HS-5 (cell line): Measurements from ENCODE around the gene BACH2.
"Not testable (repeated sequence)": the region's sequence is repeated elsewhere in the genome, so short reads cannot be mapped to it uniquely, and the experiment has no call there.

Experiments used
- DNase-seq: peaks from one replicate; pipeline ENCODE4 v3.0.0-alpha.2; 2012; ENCODE audit warnings: low read depth

Gene BACH2

DNA sequence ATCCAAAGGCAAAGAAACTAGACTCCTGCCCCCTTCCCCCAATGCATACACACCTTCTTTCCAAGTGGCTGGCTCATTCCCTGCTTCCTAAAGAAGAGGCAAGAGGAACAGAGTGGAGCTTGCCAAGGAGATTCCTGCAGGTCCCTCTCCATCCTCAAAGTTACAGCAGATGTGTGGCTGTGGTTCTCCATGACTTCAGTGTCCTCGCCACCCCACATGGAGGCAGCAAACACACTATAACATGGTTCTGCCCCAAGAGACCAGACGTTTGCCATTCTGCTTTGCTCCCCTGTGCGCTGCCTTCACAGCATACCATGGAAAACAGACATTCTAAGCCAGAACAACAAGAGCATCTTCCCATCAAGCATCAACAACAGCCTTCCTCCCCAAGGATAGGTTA, 84.4 kb downstream of the BACH2 start:
- no peak for DNase-seq

DNA sequence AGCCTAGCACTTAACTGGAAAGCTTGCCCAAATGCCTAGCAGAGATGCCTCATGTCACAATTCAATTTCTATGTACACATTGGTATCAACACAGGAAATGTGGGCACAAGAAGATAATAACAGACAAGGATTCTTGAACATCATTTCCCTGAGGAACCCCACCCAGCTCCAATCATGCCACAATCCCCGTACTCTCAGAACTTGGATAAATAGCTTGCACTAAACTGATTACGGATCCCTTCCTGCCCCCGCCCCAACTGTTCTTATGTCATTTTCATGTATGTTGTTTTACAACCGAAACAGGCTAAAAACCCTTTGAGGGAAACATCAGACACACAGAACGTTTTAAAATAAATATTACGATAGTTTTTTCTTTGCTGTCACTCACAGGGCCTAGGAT, 87.1 kb downstream of the BACH2 start:
- DNase-seq: no peak

DNA sequence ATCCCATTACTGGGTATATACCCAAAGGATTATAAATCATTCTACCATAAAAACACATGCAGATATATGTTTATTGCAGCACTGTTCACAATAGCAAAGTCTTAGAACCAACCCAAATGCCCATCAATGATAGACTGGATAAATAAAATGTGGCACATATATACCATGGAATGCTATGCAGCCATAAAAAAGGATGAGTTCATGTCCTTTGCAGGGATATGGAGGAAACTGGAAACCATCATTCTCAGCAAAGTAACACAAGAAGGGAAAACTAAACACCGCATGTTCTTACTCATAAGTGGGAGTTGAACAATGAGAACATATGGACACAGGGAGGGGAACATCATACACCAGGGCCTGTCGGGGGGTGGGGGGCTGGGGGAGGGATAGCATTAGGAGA, 88.0 kb downstream of the BACH2 start:
- not testable (repeated sequence) for DNase-seq

DNA sequence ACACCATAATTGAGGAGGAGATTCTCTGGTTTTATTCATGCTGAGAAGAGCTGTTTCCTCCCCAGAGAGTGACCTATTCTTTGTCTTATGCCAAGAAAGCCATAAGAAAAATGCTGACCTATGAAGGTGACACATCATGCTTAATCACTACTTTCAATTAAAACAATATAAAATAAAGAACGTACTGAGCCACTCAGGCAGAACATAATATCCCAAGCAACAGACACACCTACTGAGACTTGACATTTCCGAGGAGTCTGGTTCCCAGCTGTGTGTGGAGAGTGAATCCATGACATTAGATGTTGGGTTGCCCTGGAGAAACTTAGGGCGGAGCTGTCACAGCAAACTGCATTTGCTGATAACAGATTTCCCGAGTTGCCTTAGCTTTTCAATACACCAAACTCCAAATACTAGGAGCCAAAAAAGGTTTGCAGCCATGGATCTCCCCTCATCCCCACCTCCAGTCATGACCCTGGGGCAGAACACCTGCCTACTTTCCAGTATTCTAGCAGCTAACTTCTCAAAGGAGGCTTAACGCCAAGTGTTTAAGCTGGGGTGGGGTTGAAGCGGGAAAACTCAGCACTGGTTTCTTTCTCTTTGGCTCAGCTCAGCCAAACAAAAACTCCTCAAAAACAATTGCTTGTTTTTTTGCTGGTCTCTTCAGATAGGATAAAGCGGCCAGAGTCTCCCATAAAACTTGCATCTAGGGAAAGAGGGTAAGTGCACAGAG, 92.2 kb downstream of the BACH2 start:
- DNase-seq: no peak

DNA sequence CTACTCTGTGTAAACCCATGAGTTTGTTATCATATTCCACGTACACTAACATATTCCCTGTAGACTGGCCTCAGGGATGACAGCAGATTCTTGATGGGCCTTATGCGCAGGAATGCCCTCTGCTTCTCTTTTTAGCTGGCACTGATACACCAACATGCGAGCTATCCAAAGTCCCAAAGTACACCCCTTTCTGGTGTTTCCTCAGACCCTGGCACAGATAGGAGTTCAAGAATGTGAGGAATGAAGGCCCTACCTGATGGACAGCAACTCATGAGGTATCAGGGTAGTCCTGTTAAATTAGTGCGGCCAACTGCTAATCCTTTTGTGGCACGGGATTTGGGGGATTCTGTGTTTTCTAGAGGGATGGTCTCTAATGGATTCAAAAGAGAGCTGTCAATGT, 93.0 kb downstream of the BACH2 start:
- DNase-seq: no peak

DNA sequence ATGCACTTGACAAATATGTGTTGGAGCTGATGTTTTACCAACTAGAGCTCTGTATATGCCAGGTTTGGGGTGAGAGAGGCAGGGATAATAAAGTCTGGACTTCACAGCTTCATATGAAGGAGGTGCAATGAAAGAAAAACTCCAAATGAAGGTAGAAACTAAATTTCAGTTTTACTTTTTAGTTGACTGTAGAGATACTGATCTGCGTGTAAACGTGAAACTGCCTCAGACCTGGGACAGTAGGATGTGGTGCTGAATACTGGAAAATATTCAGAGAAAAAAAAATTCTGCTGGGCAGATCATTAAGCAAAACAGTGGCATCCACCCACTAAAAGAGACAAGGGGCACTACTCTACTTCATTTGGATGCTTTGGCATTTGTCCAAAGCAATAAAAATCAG, 94.5 kb downstream of the BACH2 start:
- no peak for DNase-seq

DNA sequence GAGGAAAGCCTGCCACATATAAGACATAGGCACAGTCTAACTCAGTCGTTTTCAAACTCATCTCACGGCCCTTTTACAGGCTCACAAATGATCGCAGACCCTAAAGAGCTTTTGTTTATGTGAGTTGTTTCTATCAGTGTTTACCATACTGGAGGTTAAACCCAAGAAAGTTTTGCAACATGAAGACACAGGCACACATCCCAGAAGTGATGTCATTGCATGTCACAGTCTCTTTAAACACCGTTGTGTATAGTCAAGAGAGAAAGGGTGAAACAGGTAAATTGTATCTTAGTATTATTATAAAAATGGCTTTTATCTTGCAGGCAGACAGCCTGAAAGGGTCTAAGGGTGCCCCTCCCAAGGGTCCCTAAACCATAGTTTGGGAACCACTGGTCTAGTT, 96.7 kb downstream of the BACH2 start:
- DNase-seq: no peak

DNA sequence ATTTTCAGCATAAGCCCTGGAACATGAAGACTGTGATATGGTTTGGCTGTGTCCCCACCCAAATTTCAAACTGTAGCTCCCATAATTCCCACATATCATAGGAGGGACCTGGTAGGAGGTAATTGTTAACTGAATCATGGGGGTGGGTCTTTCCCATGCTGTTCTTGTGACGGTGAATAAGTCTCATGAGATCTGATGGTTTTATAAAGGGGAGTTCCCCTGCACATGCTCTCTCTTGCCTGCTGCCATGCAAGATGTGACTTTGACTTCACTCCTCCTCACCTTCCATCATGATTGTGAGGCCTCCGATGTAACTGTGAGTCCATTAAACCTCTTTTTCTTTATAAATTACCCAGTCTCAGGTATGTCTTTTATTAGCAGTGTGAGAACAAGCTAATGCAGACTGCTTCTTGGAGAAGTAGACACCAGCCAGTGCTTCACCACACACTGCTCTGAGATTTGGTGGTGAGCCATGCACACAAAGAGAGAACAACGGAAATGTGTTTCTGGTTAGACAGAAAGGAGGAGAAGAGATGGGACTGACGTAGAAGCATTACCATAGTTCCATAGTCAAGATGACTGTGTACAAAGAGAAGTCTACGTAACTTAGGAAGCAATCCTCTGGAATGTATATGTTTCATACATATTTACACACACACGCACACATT, 97.8 kb downstream of the BACH2 start:
- no peak for DNase-seq

DNA sequence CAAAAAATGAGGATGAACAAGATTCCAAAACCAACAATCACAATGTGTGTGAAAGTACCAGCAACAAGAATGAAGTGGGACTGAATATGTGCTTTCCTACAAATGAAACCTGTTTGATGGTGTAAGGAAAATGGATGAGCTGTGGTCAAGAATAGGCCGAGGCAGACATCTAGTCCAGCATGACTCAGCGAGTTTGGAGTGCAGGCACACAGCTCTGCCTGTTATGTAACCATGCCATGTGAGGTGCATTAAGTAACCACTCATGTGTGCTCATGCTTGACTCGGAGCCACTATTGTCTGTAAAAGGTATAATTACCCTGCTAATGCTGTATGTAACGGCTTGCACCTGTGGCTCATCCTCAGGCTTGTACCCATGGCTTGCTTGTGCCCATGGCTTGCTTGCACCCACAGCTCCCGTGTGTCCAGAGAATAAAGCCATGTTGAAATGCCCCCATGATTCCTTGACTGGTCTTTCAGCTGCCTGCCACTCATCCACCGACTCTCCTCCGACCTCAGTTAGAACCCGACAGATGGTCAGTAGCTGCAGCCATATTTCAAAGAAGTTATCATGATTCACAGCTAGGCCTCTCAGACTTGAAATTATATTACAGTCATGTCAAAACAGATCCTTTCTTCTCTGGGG, 98.7 kb downstream of the BACH2 start:
- DNase-seq: peak; percentile 25

DNA sequence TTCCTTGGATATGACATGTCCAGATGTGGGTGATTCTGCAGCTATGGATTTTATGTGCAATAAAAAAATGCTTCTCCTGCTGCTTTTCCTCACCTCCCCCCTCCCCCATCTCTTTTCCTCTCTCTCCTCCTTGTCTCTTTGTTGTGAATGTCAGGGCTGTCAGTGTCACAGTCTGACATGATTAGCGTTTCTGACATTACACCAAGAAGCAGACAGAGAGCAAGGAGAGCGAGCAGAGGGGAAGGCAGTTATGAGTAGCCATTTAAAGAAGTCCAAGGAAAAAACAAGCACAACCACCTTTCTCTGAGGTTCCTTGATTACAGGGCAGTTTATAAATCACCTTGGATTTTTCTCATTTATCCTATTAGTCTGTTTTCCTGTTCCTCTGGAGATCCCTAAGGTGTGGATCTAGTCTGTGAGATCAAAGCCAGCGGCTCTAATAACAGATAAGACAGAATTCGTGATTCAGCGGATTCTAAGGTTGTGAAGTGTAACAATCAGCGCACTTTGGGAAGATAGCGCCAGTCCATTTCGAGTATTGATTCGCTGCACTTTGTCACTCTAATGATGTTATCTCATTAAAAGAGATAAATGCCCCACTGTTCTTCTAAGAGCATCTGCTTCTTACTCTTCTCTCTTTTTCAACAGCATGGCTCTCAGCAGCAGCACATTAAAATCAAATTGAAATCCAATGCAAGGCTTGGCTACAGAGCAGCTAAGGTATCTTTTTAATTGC, 101.4 kb downstream of the BACH2 start:
- no peak for DNase-seq

DNA sequence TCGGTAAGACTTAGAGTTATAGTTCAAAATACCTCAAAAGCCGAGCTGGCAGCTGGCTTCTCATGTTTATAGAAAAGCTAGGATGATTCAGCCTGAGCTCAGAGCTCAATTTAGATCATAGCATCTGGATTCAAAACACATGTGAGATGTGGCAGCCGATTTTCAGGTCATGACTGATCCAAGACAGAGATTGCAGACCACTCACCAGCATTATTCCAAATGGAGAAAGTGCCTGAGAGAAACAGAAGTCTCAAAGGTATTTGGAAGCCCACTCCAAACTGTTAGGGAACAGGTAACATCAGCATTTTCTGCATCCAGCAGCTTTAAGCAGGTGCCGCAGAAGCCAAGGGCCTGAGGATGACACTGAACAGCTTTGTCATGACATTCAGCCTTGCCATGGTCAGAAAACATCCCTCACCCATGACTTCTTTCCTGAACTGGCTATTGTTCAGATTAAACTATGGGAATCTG, 102.2 kb downstream of the BACH2 start:
- peak; percentile 71 for DNase-seq

DNA sequence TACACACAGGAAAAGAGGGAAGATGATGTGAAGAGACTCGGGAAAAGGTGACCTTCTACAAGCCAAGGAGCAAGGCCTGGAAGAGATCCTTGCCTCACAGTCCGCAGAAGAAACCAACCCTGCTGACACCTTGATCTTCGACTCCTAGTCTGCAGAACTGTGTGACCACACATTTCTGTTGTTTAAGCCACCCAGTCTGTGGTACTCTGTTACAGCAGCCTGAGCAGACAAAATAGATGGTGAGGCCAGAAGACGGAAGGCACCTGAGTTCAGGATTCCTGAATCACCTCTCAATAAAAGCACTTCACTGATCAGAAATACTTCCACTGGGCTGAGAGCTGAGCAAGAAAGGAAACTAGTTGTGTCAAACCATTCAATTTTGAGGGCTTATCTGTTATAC, 103.3 kb downstream of the BACH2 start:
- DNase-seq: no peak

DNA sequence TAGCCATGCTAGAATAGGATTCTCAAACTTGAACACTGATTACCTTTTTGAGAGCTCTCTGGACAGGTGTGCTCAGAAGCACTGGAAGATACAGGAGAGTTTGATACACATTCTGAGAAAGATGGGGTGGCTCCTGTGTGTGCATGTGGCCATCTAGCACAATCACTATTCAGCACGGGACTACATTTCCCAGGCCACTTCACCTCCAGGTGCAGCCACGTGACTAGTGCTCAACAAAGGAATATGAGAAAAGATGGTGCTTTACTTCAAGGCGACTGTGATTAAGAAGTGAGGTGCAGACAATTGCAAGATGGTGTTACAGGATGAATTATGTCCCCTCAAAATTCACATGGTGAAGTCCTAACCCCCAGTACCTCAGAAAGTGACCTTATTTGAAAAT, 103.8 kb downstream of the BACH2 start:
- DNase-seq: no peak

DNA sequence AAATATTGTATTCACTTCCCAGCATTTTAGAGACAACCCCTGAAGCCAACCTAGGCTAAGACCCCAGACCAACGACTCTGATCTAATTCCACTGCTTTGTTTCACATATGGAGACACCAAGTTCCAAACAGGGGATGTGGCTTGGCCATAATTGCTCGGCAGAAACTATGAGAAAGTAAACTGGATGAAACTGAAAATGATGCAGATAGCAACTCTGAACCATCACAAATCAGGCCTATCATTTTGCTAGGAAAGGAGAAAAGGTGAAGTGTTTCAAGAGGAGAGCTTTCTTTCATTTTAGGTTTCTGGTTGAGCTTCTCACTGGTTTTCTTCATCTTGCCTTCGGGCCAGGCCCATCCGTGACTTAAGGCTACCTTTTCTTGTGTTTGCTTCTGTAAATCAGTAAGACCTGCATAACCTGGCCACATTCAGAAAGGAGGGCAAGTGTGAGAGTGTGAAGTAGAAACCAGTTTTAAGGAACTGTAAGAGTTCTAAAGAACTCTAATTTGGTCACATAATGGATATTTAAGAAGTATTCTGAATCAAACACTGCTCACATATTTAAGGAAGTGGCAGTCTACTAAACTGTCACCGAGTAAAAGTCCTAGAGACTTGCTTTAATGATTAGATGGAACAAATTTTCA, 105.8 kb downstream of the BACH2 start:
- DNase-seq: no peak

DNA sequence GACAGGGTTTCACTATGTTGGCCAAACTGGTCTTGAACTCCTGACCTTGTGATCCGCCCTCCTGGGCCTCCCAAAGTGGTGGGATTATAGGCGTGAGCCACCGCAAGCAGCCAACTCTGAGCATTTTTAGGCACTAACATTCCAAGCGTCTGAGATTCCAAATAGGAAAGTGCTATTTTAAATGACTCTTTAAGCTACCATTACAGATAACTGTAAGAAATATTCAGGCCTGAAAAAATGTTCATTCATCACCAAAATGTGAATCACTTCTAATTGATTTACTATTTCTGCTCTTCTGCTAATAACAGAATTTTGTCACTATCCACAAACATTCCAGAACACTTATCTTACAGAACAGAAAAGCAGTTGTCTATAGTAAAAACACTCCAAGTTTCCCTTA, 106.5 kb downstream of the BACH2 start:
- DNase-seq: no peak

DNA sequence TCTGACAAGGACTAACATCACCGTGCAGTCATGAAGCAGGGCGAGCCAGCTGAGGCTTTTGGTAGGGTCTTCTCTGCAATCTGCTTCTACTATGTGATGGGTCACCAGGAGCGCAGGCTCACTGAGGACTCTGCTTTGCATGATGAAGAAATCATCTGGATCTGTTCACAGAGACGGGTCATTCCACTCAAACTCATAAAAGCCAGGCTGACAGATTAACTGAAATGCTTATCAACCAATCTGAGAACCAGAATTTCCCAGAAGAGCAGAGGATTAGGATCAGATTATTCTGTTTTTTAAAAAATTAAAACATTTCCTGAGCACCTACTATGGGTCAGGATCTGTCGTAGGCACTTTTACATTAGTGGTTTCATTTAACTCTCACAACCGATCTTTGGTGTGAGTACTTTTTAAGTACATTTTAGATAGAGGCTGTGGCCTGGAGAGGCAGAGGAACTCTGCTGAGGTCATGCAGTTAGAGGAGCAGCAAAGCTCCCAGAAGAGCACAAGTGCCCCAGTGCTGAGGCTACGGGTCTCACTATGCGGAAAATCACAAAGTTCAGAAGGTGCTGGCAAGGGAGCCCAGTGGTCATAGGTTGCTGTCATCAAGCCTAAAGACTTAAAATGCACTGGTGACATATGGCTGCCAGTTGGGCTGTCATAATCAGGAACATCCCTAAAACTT, 109.1 kb downstream of the BACH2 start:
- no peak for DNase-seq

DNA sequence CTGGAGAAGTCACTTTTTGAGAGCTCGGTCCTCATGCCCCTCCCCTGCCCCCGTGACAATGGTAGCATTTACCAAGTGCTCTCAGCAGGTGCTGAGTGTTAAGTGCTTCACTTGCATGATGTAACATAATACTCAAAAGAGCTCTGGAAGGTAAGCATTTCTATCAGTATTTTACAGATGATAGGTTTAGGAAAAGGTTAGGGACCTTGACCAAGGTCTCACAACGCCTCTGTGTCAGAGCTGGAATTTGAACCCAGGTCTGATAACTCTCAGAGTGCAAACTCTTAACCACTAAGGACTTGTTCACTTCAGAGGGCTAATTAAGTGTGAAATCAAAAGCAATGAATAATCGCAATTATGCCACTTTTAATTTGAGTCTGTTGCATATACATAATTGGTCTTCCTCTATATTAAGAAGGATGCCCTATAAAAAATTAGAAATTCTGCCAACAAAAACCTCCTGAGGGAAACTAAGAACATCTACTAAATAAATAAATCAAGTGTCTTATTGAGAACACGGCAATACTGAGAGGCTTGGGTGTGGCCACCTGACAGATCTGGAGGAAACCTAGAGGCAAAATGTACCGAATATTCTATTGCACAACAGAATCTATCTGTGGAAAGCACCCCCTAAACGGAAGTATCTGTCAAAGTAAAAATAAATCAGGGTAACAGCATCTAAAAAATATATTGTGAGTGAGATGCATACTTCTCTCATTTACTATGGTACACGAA, 109.8 kb downstream of the BACH2 start:
- DNase-seq: no peak

DNA sequence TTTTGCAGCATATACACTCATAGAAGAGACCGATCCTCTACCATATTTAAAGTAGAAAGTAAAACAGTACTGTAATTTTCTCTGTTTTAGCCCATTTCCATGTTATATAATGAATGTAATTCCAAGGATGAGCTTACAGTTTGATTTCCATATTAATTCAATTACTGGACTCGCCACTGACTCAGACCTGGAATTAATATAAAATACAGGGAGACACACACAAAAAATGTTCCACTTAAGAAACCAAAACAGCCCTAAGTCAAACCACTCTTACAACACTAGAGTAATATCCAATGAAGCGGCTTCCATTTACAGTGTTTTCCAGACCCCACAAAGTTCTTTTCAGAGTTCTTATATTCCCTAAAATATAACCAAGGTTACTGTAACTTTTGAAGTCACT, 110.6 kb downstream of the BACH2 start:
- DNase-seq: no peak

DNA sequence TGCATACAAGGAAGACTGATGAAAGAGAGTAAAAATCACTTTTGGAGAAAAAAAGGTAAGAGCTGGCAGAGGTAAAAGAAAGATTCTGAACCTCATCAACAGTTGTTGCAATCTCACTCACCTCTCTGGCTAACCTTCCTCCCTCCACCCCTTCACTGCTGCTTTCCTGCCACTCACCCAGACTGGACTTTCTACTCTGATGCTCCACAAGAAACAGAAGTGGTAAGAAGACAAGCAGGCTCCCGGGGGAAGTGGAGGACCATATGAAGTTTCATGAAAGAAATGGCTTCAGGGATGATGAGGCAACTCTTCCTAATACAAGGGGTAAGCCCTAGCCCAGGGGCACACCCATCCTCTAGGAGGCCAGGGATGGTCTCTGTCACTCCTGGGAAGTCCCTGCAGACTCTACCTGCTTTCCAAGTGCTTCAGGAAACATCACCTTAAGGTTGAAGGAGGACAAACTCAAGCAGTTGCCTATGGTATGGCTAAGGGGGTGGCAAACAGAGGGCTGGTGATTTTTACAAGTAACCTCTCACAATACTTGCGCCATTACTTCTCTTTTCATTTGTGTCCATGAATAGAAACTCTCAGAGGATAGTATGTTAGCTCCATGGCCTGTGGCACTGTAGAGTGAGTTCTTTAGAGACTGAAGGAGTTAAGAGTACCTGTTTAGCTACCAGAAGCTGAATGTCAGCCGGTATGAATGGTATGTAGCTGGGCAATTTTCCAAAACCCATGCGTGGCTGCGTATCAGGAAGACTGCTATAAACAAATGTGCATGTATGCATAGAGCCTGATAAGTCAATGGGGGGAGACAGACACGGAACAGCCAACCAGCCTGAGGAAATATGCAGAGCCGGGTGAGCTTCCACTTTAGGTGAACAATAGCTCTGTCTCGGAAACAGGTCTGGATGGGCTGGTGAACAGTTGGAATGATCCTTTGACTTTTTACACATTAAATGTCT, 112.0 kb downstream of the BACH2 start:
- DNase-seq: no peak
